Cardiac muscle cell (in vitro differentiated cells and primary cell): ENCODE results near the gene ADAMTS6. TPM values are rescaled to one million over a fixed set of nuclear protein-coding genes. Genes with fewer than 3 reads are reported as not detected.

ENCODE experiments used
- DNase-seq, 2 donors: peaks; one replicate each; pipeline versions ENCODE4 v3.0.0 to v3.0.0-alpha.2; 2010 to 2017; ENCODE audit warnings: low read depth in 1 of 2, low spot score in 1 of 2
- H3K27ac ChIP-seq: fragments of 200-600 bp; sonication (generic); 2 replicates; pipeline ENCODE4 v1.5.1; 2016
- H3K27me3 ChIP-seq: fragments of 200-600 bp; sonication (generic); 2 replicates; pipeline ENCODE4 v1.6.0; 2016; ENCODE audit warnings: control low read depth
- H3K36me3 ChIP-seq: fragments of 200-600 bp; sonication (generic); 2 replicates; pipeline ENCODE4 v1.5.1; 2016; ENCODE audit warnings: control low read depth
- H3K4me1 ChIP-seq: fragments of 200-600 bp; sonication (generic); 2 replicates; pipeline ENCODE4 v1.8.1; 2017; ENCODE audit warnings: low read depth, mild to moderate bottlenecking, mixed run types
- H3K4me3 ChIP-seq: fragments of 200-600 bp; sonication (generic); 2 replicates; pipeline ENCODE4 v1.5.1; 2016; ENCODE audit warnings: mild to moderate bottlenecking
- H3K9me3 ChIP-seq: fragments of 200-600 bp; sonication (generic); 2 replicates; pipeline ENCODE4 v1.5.1; 2017; ENCODE audit warnings: low read depth, mild to moderate bottlenecking, control low read depth
- CTCF ChIP-seq: IDR thresholded peaks from 2 replicates; pipeline ENCODE4 v1.5.1; 2012; ENCODE audit warnings: low read depth, mild to moderate bottlenecking, low read length
- polyA plus RNA-seq: library from polyadenylated mRNA; unstranded; fragments of >200 nt; fragmentation: Nextera tagmentation; extraction: Ambion mirVana; gene quantifications from 2 replicates; pipeline ENCODE4 v1.2.1, GENCODE V29; 2016
- total RNA-seq: library from RNA; depleted of rRNA; stranded (reverse); fragments of >200 nt; gene quantifications from 2 replicates; pipeline ENCODE4 v1.2.3, GENCODE V29; 2016

ADAMTS6 gene
- total and polyA plus RNA-seq, 2 experiments from 2014 or later, result 3.3 to 21.2 TPM

- Histone ChIP-seq H3K4me1 (no peaks in the 10 kb centered on the region), H3K9me3 (no peaks in the 10 kb centered on the region), H3K36me3 (no peaks in the 10 kb centered on the region), H3K27me3 (no peaks in the 10 kb centered on the region), H3K4me3 (no peak overlapping the region), H3K27ac (no peak overlapping the region)
- no peak for TF ChIP-seq CTCF
- peak in 1 of 2 donors; percentile 12 for DNase-seq
Observed at GRCh38 chr5:65418661-65419060, 63.1 kb downstream of the ADAMTS6 start.

GRCh38 chr5:65413822-65414221 is 67.9 kb downstream of the ADAMTS6 start:
- no peak overlapping the region for H3K4me3 ChIP-seq
- no peaks in the 10 kb centered on the region for H3K9me3 ChIP-seq
- no peaks in the 10 kb centered on the region for H3K4me1 ChIP-seq
- TF ChIP-seq CTCF, result no peak
- H3K27ac ChIP-seq, result no peak overlapping the region
- no peak for DNase-seq
- H3K36me3 ChIP-seq, result peaks cover 3% of the 10 kb centered on the region
- H3K27me3 ChIP-seq, result no peaks in the 10 kb centered on the region

DNA sequence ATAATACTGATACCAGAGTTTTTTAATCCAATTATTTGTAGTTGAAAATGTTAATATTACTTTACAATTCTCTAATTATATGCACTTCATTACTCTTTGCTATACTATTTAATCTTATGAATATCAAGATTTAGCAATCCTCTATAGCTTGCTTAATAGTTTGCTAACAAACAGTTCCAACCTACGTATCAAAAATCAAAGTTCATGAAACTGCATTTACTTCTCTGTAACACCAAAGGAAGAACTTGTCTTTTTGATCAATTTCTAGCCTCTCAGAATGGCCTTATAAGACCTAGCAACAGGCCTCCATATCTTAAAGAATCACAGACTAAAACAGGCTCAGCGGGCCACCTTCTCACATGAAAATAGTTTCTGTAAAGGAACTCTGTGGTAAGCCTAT is 68.9 kb downstream of the ADAMTS6 start:
- Histone ChIP-seq H3K4me3 (no peak overlapping the region), H3K27me3 (no peaks in the 10 kb centered on the region), H3K27ac (no peak overlapping the region), H3K4me1 (no peaks in the 10 kb centered on the region), H3K36me3 (peaks cover 3% of the 10 kb centered on the region), H3K9me3 (no peaks in the 10 kb centered on the region)
- DNase-seq, result no peak
- no peak for TF ChIP-seq CTCF

- Histone ChIP-seq H3K4me3 (no peak overlapping the region), H3K27ac (no peak overlapping the region), H3K27me3 (no peaks in the 10 kb centered on the region), H3K4me1 (no peaks in the 10 kb centered on the region), H3K36me3 (peaks cover 3% of the 10 kb centered on the region), H3K9me3 (no peaks in the 10 kb centered on the region)
- TF ChIP-seq CTCF, result no peak
- no peak for DNase-seq
Observed at GRCh38 chr5:65411356-65411755, 70.4 kb downstream of the ADAMTS6 start.

GRCh38 chr5:65395526-65396155 is 86.1 kb downstream of the ADAMTS6 start:
- no peak for TF ChIP-seq CTCF

More at GRCh38 chr5:65395526-65396155, 86.1 kb downstream of the ADAMTS6 start:
- no peaks in the 10 kb centered on the region for H3K4me1 ChIP-seq
- no peak overlapping the region for H3K4me3 ChIP-seq
- H3K36me3 ChIP-seq, result no peaks in the 10 kb centered on the region
- no peaks in the 10 kb centered on the region for H3K27me3 ChIP-seq
- DNase-seq, result peak in 1 of 2 donors; percentile 46
- no peaks in the 10 kb centered on the region for H3K9me3 ChIP-seq
- no peak overlapping the region for H3K27ac ChIP-seq
